AG04449 (cell line): ENCODE data around the gene RAX.
A peak's percentile ranks its signal among the peaks of the same experiment; 100 is the strongest.

ENCODE experiments used
- CTCF ChIA-PET: fragments of 350-600 bp; formaldehyde crosslinking; extraction: SDS; loops from one replicate; lab custom pipeline; 2021; ENCODE audit warnings: antibody characterized with exemption; lab: Yijun Ruan, JAX
- POLR2A ChIA-PET: fragments of 400-600, 350-600 bp; formaldehyde crosslinking; extraction: SDS; loops from one replicate; lab custom pipeline; 2020; ENCODE audit warnings: antibody characterized with exemption, inconsistent platforms; lab: Yijun Ruan, JAX
- DNase-seq: peaks from one replicate; pipeline ENCODE4 v3.0.0-alpha.2; 2010; ENCODE audit warnings: low read depth, low spot score
- H3K4me3 ChIP-seq: 2 replicates; pipeline ENCODE4 v1.5.1; 2011; ENCODE audit warnings: low read depth, mild to moderate bottlenecking, control low read depth, low read length
- TF ChIP-seq, protein P1 (sequence below): IDR thresholded peaks from one replicate; pipeline ENCODE4 v1.5.1; 2011; ENCODE audit warnings: mild to moderate bottlenecking, moderate library complexity, low read length, control low read depth, inconsistent platforms; ENCODE audit not compliant: insufficient read depth; ENCODE audit errors: missing control alignments

The RAX gene

GRCh38 chr18:59232309-59233016, 40.8 kb downstream of the RAX start:
- TF ChIP-seq, protein P1, sequence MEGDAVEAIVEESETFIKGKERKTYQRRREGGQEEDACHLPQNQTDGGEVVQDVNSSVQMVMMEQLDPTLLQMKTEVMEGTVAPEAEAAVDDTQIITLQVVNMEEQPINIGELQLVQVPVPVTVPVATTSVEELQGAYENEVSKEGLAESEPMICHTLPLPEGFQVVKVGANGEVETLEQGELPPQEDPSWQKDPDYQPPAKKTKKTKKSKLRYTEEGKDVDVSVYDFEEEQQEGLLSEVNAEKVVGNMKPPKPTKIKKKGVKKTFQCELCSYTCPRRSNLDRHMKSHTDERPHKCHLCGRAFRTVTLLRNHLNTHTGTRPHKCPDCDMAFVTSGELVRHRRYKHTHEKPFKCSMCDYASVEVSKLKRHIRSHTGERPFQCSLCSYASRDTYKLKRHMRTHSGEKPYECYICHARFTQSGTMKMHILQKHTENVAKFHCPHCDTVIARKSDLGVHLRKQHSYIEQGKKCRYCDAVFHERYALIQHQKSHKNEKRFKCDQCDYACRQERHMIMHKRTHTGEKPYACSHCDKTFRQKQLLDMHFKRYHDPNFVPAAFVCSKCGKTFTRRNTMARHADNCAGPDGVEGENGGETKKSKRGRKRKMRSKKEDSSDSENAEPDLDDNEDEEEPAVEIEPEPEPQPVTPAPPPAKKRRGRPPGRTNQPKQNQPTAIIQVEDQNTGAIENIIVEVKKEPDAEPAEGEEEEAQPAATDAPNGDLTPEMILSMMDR = no peak
- DNase-seq = no peak
- CTCF ChIA-PET = interaction anchor here (1.2 kb wide), 1 partner anchor 30 kb away, joined by 3 read pairs; no protein-coding TSS in a partner anchor
- H3K4me3 ChIP-seq = no peak overlapping the region
- POLR2A ChIA-PET = no interaction called here

- no peak for DNase-seq
- ChIA-PET POLR2A (no interaction called here), CTCF (interaction anchor here (0.6 to 3.6 kb wide), 3 partner anchors 17 to 171 kb away, joined by 3 to 19 read pairs (median 3); no protein-coding TSS in a partner anchor)
- TF ChIP-seq, protein P1 = no peak
- H3K4me3 ChIP-seq = no peak overlapping the region
Observed at GRCh38 chr18:59231877-59232276, 41.4 kb downstream of the RAX start.

- CTCF ChIA-PET = interaction anchor here (0.6 to 3.6 kb wide), 5 partner anchors 14 to 146 kb away, joined by 3 to 19 read pairs (median 3); no protein-coding TSS in a partner anchor
- H3K4me3 ChIP-seq = no peak overlapping the region
- TF ChIP-seq, protein P1 = no peak
- POLR2A ChIA-PET = no interaction called here
- no peak for DNase-seq
Observed at GRCh38 chr18:59231114-59231513, 42.1 kb downstream of the RAX start.

- CTCF ChIA-PET = interaction anchor here (0.6 to 3.9 kb wide), 7 partner anchors 12 to 461 kb away, joined by 3 to 19 read pairs (median 4); no protein-coding TSS in a partner anchor
- no peak for DNase-seq
- TF ChIP-seq, protein P1 = no peak
- POLR2A ChIA-PET = no interaction called here
- H3K4me3 ChIP-seq = no peak overlapping the region
Observed at GRCh38 chr18:59229701-59230443, 43.4 kb downstream of the RAX start.

DNA sequence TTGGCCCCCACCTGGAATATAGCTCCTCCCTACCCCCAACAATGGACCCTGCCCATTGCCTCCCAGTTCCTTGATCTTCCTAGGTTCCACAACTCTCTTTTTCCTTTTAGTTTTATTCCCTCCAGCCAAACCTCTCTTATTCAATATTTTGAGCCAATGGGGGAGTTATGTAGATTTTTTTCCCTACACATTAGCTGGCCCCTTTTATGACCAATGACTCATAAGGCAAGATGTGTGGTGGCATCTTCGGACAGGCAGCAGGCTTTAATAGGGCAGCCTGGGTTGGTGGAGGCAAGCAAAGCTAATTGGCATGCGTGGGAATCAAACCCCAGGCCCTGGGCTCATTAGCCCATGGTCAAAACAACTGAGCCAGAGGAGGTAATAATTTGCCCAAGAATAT, 44.1 kb downstream of the RAX start:
- H3K4me3 ChIP-seq = no peak overlapping the region
- TF ChIP-seq, protein P1 = no peak
- ChIA-PET POLR2A (no interaction called here), CTCF (interaction anchor here (1.1 to 3.9 kb wide), 4 partner anchors 20 to 461 kb away, joined by 4 to 19 read pairs (median 12); no protein-coding TSS in a partner anchor)
- DNase-seq = no peak

DNA sequence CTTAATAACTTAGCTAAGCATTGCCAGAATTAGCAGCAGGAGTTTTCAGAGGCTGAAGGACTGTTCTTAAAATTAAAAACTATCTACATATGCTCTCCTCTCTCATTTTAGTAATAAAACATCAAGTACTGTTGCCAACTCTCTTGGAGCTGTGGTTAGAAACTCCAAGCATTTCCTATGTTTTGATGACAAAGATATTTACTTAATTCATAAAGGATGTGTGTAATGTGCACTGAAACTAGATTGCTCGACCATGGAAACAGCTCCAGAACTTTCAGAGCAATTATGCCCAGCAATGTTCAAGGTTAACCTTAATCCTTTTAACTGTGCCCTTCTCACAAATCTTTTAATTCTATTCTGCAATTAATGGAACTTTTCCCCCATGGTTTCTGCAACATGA, 44.9 kb downstream of the RAX start:
- CTCF ChIA-PET = interaction anchor here (0.8 to 3.9 kb wide), 6 partner anchors 20 to 594 kb away, joined by 3 to 19 read pairs (median 6); no protein-coding TSS in a partner anchor
- DNase-seq = peak; percentile 55
- TF ChIP-seq, protein P1 = no peak
- POLR2A ChIA-PET = no interaction called here
- no peak overlapping the region for H3K4me3 ChIP-seq
